HL-60 (cell line): ENCODE measurements around the gene FFAR1.
"Not testable (repeated sequence)": the region's sequence is repeated elsewhere in the genome, so short reads cannot be mapped to it uniquely, and the experiment has no call there.

Source experiments
- GABPA ChIP-seq: IDR thresholded peaks from 2 replicates; pipeline ENCODE4 v1.6.1; 2012; ENCODE audit warnings: low read depth
- POLR2AphosphoS5 ChIP-seq: IDR thresholded peaks from 2 replicates; pipeline ENCODE4 v1.6.1; 2012; ENCODE audit warnings: low read depth
- TF ChIP-seq, protein P1 (sequence below): IDR thresholded peaks from one replicate; pipeline ENCODE4 v1.5.1; 2011; ENCODE audit warnings: low read length, control low read depth, inconsistent platforms; ENCODE audit not compliant: insufficient read depth

GRCh38 chr19:35358834-35359233 lies 11.1 kb downstream of the FFAR1 start:
- TF ChIP-seq, protein P1, sequence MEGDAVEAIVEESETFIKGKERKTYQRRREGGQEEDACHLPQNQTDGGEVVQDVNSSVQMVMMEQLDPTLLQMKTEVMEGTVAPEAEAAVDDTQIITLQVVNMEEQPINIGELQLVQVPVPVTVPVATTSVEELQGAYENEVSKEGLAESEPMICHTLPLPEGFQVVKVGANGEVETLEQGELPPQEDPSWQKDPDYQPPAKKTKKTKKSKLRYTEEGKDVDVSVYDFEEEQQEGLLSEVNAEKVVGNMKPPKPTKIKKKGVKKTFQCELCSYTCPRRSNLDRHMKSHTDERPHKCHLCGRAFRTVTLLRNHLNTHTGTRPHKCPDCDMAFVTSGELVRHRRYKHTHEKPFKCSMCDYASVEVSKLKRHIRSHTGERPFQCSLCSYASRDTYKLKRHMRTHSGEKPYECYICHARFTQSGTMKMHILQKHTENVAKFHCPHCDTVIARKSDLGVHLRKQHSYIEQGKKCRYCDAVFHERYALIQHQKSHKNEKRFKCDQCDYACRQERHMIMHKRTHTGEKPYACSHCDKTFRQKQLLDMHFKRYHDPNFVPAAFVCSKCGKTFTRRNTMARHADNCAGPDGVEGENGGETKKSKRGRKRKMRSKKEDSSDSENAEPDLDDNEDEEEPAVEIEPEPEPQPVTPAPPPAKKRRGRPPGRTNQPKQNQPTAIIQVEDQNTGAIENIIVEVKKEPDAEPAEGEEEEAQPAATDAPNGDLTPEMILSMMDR, result not testable (repeated sequence)
- TF ChIP-seq GABPA, POLR2AphosphoS5: not testable (repeated sequence)
